ENCODE data around the gene SPRR2G.
"Not testable (repeated sequence)": the region's sequence is repeated elsewhere in the genome, so short reads cannot be mapped to it uniquely, and the experiment has no call there.

Gene SPRR2G

GRCh38 chr1:153112454-153112853 is 38.2 kb downstream of the SPRR2G start:
- not testable (repeated sequence) for DNase-seq

GRCh38 chr1:153100245-153100644 is 50.4 kb downstream of the SPRR2G start:
- no peak for DNase-seq

Measured in kidney glomerular epithelial cell (primary cell).